ENCODE data around the gene CTXND1.

CTXND1 gene

GRCh38 chr15:80208758-80209734 lies 43.0 kb downstream of the CTXND1 start:
- no peak for DNase-seq

- no peak for DNase-seq
Measured at GRCh38 chr15:80207887-80208286, 44.1 kb downstream of the CTXND1 start.

- no peak for DNase-seq
Measured at GRCh38 chr15:80204231-80204630, 47.8 kb downstream of the CTXND1 start.

- no peak for DNase-seq
Measured at GRCh38 chr15:80203361-80203885, 48.6 kb downstream of the CTXND1 start.

- no peak for DNase-seq
Measured at GRCh38 chr15:80202641-80203360, 49.2 kb downstream of the CTXND1 start.

- DNase-seq, result no peak
Measured at GRCh38 chr15:80202016-80202315, 50.0 kb downstream of the CTXND1 start.

- no peak for DNase-seq
Measured at GRCh38 chr15:80201256-80202015, 50.6 kb downstream of the CTXND1 start.

GRCh38 chr15:80199869-80200268 lies 52.1 kb downstream of the CTXND1 start:
- DNase-seq, result no peak

GRCh38 chr15:80199366-80199765 lies 52.6 kb downstream of the CTXND1 start:
- no peak for DNase-seq

GRCh38 chr15:80194914-80195313 lies 57.1 kb downstream of the CTXND1 start:
- no peak for DNase-seq

GRCh38 chr15:80194186-80194585 lies 57.8 kb downstream of the CTXND1 start:
- DNase-seq, result no peak

- no peak for DNase-seq
Measured at GRCh38 chr15:80191897-80192595, 60.0 kb downstream of the CTXND1 start.

GRCh38 chr15:80191198-80191597 lies 60.8 kb downstream of the CTXND1 start:
- DNase-seq, result no peak

GRCh38 chr15:80188251-80188650 lies 63.8 kb downstream of the CTXND1 start:
- DNase-seq, result no peak

GRCh38 chr15:80186597-80186996 lies 65.4 kb downstream of the CTXND1 start:
- no peak for DNase-seq

GRCh38 chr15:80186066-80186465 lies 65.9 kb downstream of the CTXND1 start:
- DNase-seq, result no peak

GRCh38 chr15:80185152-80185551 lies 66.9 kb downstream of the CTXND1 start:
- DNase-seq, result no peak

- no peak for DNase-seq
Measured at GRCh38 chr15:80184554-80184953, 67.5 kb downstream of the CTXND1 start.

GRCh38 chr15:80183886-80184285 lies 68.1 kb downstream of the CTXND1 start:
- no peak for DNase-seq

GRCh38 chr15:80183306-80183705 lies 68.7 kb downstream of the CTXND1 start:
- no peak for DNase-seq

GRCh38 chr15:80182611-80183261 lies 69.3 kb downstream of the CTXND1 start:
- no peak for DNase-seq

GRCh38 chr15:80180986-80181385 lies 71.0 kb downstream of the CTXND1 start:
- DNase-seq, result no peak
